GM21717 (cell line): ENCODE measurements around the gene CYP26B1.

Experiments used
- ATAC-seq: cut with Tn5 transposase; IDR thresholded peaks from one replicate; pipeline ENCODE4 v1.9.1; 2021; ENCODE audit warnings: mild to moderate bottlenecking, moderate library complexity; ENCODE audit not compliant: unreplicated experiment

CYP26B1 gene

DNA sequence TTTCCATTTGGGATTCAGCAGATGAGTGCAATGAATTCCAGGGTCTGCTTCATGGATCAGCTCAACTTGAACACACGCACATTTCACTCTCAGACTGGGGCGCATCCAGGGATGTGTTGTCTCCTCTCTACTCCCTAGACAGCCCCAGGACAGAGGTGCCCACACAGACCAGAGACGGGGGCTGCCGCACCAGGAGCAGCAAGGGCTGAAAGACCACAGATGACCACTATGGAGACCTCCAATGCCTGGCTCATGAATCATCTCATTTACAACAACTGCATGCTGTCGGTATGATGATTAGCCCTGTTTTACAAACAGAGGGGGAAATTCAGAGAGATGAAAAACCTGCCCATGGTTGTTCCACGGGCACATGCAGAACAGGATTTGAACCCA, 63.1 kb downstream of the CYP26B1 start:
- no peak for ATAC-seq

DNA sequence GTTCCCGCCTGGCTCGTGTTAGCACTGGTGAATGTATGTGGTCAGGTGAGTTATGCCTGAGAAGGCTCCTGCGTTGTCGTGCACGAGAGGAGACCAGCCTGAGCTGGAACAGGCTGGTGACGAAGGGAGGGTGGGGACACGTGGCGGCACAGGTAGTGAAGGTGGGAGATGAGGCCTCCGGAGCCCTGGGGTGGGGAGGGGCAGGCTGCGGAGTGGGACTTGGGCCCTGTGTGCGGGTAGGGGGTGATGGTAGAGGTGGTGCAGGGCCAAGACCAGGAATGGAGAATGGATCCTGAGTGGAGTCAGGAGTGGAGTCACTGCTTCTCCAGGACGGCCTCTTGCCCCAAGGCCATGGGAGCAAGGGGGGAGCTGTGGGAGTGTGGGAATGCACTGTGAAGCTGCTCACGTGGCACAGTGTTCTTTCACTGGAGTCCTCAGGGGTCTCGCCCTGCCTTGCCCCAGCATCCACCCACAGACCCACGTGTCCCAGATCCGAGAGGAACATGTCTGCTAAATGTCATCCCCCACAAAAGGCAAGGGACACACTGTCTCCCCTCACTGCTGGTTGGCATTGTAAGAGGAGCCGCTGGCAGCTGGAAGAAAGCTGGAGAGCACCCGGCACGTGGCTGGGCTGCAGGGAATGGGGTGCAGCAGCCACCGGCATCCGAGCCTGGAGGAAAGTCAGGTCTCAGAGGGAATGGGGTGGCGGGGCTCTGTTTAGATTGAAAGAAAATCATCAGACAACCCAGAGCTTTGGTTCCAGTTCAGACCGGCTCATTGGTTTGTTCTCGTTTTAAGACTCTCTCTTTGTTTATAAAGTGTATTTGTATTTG, 63.7 kb downstream of the CYP26B1 start:
- ATAC-seq = no peak

DNA sequence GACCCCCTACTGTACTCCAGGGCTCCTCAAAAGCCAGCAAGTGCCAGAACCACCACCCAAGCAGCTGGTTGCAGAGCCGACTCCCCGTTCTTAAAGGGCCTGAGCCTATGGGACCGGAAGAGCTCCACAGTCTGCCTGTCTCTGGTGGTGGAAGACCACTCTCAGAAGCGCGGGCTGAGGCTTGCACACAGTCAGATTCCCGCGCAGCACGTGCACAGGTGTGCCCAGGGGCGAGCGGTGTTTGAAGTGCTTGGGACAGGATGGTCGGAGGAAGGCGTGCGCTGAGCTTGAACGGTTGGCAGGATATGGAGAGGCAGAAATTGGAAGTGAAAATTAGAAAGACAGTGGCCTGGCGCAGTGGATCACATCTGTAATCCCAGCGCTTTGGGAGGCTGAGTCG, 64.8 kb downstream of the CYP26B1 start:
- ATAC-seq = no peak

DNA sequence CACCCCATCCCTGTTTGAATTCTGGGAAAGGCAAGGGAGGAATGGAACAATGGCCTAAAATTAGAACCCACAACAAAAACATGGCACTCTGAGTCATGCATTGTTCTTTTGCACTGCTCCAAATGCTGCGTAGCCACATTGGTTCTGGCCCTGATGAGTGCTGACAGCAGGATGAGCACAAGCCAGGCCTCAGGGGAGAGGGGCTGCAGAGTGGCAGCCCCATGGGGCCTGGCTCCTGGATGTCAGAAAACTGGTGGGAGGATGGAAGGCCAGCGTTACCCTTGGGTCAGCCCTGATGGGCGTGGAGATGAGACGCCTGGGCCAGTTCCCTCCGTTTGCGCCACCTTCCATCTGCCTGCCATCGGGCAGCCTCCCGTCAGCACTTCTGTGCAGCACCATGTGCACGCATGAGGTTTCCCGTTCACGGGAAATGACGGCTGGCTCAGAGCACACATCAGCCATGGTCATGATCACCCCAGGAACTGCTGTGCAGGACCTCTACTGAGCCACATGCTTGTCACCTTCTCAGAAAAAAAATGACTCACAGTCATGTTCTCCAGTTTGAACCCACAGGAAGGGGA, 65.6 kb downstream of the CYP26B1 start:
- no peak for ATAC-seq

DNA sequence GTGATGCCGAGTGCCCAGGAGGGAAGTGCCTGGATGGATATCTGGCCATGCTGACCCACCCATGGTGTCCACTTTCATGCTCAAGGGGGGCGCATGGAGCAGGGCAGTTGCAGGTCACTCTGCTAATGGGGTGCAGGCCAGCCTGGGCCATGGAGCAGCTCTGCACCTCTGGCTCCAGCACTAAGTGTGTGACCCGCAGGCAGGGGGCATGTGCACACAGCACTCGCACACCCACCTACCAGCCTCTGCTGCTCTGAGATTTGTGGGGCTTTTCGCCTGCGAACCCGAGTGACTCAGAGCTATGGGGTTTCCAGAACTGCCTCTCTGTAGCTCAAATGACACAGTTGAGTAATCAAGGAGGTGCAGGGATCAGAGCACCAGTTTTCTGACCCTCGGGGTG, 66.2 kb downstream of the CYP26B1 start:
- ATAC-seq = no peak

DNA sequence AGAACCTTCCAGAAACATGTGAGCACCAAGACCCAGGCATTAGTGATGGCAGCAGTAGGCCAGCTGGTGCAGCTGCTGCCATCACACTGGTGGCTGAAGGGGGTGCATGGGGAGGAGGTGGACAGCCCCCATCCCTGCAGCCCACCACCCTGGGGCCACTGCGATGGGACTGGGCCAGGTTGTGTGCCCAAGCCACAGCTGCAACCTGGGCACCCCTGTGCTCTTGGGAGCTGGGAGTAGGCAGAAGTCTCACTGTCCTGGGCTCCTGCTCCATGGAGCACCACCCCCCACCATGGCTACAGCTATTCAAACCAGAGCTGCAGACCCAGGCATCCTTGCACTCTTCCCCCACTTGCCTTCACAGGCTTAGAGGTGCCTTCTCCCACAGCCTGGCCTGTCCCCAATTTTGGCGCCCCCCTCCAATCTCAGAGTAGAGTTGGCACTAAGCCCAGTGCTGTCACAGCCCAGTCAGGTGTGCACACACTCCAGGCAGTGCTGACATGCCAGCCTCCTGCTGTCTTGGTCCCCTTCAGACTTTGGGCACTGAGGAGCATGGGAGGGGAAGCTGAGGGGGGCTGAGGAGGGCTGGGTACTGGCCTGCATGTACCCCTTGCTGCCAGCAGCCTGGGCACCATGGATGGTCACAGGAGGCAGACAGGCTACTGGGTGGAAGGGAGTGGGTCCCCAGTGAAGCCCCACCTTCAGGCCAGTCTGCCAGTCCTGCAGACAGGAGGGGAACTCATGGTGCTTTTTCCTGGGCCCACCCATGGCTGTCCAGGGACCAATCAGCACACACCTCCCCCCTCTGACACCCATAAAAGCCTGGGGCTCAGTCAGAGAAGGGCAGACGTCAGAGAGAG, 67.1 kb downstream of the CYP26B1 start:
- ATAC-seq = no peak
